GM20000 (cell line): ENCODE measurements around the gene ARPC1A.

Experiments
- DNase-seq: peaks from one replicate; pipeline ENCODE4 v3.0.0; 2012; ENCODE audit warnings: low spot score
- TF ChIP-seq, protein P1 (sequence below): IDR thresholded peaks from 2 replicates; pipeline ENCODE4 v1.5.1; 2012; ENCODE audit warnings: mild to moderate bottlenecking, control low read depth; ENCODE audit errors: extremely low read depth, missing control alignments

Gene ARPC1A

DNA sequence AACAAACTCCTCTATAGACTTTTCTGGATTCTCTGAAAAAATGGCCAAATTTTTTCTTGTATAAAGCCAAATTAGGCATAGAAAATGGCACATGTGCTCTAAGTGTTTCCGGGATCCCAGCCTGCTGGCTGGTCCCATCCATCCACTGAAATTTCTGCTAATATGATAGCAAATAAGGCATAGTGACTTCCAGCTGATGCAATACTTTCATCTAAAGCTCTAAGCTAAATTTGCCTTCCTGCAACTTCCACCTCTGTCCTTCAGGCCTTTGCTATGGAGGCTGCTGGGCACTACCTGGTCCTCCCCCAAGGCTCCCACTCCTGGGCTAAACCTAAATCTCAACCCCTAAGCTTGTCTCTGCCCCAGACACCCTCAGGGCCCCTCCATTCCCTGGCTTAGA is 32.5 kb upstream of the ARPC1A start:
- no peak for DNase-seq
- TF ChIP-seq, protein P1, sequence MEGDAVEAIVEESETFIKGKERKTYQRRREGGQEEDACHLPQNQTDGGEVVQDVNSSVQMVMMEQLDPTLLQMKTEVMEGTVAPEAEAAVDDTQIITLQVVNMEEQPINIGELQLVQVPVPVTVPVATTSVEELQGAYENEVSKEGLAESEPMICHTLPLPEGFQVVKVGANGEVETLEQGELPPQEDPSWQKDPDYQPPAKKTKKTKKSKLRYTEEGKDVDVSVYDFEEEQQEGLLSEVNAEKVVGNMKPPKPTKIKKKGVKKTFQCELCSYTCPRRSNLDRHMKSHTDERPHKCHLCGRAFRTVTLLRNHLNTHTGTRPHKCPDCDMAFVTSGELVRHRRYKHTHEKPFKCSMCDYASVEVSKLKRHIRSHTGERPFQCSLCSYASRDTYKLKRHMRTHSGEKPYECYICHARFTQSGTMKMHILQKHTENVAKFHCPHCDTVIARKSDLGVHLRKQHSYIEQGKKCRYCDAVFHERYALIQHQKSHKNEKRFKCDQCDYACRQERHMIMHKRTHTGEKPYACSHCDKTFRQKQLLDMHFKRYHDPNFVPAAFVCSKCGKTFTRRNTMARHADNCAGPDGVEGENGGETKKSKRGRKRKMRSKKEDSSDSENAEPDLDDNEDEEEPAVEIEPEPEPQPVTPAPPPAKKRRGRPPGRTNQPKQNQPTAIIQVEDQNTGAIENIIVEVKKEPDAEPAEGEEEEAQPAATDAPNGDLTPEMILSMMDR, result no peak

DNA sequence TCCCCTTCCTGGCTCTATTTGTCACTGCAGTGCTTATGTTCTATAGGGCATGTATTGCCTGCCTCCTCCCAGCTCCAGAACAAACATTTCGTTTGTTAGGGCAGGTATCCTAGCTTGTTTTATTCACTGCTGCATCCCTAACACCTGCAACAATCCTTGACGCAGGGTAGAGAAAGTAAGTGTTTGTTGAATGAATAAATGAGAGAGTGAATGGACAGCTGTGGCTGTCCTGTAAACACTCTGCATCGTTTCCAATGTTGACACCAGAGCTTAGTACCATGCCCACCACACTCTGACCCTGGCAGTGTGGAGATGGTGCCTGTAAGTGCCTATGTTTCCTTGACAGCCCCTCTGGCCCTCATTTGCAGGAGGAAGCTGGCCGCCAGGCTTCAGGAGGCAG is 32.0 kb upstream of the ARPC1A start:
- TF ChIP-seq, protein P1, result no peak
- no peak for DNase-seq

DNA sequence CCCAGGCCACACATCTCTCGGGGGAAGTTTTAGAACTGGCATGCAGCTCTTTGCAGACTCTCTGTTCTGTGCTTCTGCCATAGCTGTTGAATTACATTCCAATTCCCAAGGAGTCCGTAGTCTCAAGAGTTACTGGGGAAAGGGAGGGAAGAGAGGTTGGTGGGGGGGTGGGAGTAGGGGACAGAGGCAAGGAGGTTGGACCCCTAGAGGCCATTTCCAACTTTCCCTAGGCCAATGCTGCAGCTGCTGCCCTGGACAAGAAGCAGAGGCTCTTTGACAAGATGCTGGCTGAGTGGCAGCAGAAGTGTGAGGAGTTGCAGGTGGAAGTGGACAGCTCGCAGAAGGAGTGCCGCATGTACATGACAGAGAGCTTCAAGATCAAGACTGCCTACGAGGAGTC is 29.2 kb upstream of the ARPC1A start:
- TF ChIP-seq, protein P1, result no peak
- DNase-seq, result no peak

DNA sequence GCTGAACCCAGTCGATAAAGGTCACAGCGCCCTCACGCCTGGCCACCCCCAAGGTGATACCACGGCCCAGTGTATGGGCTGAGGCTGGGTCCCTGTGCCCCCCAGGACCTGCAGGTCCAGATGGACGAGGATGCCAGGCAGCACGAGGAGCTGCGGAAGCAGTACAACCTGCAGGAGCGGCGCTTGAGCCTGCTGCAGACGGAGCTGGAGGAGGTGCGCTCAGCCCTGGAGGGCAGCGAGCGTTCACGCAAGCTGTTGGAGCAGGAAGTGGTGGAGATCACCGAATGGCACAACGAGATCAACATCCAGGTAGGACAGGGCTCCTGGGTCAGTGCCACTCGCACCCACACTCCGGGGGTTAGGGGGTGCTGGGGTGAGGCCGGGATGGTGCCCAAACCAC is 24.2 kb upstream of the ARPC1A start:
- DNase-seq, result no peak
- TF ChIP-seq, protein P1, result no peak

DNA sequence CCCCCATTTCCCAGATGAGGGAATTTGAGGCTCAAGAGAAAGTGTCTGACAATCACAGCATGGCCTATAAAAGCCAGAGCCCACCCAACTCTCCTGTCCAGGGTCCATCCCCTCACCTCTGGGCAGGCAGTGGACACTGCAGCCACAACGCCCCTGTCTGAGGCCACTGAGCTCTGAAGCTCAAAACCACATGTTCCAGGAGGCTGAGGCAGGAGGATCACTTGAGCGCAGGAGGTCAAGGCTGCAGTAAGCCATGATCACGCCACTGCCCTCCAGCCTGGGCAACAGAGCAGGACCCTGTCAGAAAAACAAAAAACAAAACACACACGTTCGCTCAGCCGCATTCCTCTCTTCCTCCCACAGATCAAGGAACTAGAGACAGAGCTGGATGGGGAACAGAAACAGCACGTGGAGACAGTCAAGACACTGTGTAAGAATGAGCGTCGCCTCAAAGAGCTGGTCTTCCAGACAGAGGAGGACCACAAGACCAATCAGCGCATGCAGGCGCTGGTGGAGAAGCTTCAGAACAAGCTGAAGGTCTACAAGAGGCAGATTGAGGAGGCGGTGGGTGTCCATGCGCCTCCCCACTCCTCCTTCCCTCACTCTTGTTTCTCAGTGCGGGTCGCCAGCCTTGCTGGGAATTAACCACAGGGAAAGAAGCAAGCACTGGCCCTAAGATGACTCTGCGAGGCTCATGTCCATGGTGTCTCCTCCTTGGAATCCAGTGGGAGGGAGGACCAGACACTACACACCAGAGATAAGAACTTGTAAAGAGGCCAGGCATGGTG is 20.0 kb upstream of the ARPC1A start:
- TF ChIP-seq, protein P1, result no peak
- DNase-seq, result no peak

DNA sequence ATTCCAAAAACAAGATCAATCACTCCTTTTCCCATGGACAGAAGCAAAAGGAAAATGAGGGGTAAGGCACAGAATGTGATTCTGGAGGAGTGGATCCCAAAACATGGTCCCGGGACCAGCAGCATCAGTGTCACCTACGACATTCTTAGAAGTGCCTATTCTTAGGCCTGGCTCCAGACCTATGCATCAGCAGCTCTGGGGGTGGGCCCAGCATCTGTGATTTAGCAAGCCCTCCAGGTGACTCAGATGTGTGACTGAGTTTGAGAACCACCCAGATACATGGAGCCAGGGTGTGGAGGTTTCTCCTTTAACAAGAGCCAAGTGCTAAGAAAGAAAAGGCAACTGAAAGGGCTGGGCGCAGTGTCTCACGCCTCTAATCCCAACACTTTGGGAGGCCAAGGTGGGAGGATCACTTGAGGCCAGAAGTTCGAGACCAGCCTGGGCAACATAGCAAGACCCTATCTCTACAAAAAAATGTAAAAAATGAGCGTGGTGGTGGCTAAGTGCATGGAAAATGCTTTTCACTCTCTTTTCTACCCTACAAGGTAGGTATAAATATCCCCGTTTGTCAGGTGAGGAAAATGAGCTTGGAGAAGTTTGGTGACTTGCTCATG is 17.1 kb upstream of the ARPC1A start:
- DNase-seq, result no peak
- TF ChIP-seq, protein P1, result no peak

DNA sequence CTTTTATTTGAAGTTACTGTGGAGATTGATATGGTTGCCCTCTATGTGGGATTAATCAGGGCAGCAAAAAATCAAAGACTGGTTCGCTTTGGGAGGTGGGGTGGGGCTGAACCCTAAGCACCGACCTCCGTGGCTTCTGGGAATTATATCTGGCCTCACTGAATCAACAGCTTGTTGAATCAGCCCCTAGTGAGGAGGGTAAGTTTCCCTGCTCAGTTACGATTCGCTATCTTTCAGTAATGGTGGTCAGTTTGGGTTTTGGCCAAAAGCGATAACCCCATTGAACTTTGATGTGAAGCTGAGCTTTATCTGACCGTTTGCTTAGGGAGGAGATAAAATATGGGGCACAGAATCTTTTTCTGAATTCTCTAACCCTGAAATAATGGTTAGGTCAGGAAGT is 16.6 kb upstream of the ARPC1A start:
- DNase-seq, result no peak

More for the DNA sequence above, 16.6 kb upstream of the ARPC1A start:
- TF ChIP-seq, protein P1, result no peak
